ENCODE measurements around the gene SMIM38.
A peak's percentile ranks its signal among the peaks of the same experiment; 100 is the strongest.

Gene SMIM38

GRCh38 chr11:69164824-69165223, 9.1 kb downstream of the SMIM38 start:
- H3K4me3 ChIP-seq (ENCODE audit: control insufficient read depth, low read depth, low read length), result no peak overlapping the region
- TF ChIP-seq CTCF (conservative IDR thresholded peaks at IDR 0.05; ENCODE audit: control insufficient read depth, insufficient read depth, low read depth, low read length), result no peak
- no peak for DNase-seq (ENCODE audit: low read depth)

GRCh38 chr11:69165775-69166174, 10.0 kb downstream of the SMIM38 start:
- no peak for DNase-seq (ENCODE audit: low read depth)
- no peak overlapping the region for H3K4me3 ChIP-seq (ENCODE audit: control insufficient read depth, low read depth, low read length)
- no peak for TF ChIP-seq CTCF (conservative IDR thresholded peaks at IDR 0.05; ENCODE audit: control insufficient read depth, insufficient read depth, low read depth, low read length)

- H3K4me3 ChIP-seq (ENCODE audit: control insufficient read depth, low read depth, low read length), result no peak overlapping the region
- DNase-seq (ENCODE audit: low read depth), result peak; percentile 75
- TF ChIP-seq CTCF (conservative IDR thresholded peaks at IDR 0.05; ENCODE audit: control insufficient read depth, insufficient read depth, low read depth, low read length), result peak; percentile 21
Observed at GRCh38 chr11:69166218-69167115, 10.7 kb downstream of the SMIM38 start.

- DNase-seq (ENCODE audit: low read depth), result no peak
- no peak overlapping the region for H3K4me3 ChIP-seq (ENCODE audit: control insufficient read depth, low read depth, low read length)
- TF ChIP-seq CTCF (conservative IDR thresholded peaks at IDR 0.05; ENCODE audit: control insufficient read depth, insufficient read depth, low read depth, low read length), result no peak
Observed at GRCh38 chr11:69167130-69167915, 11.6 kb downstream of the SMIM38 start.

GRCh38 chr11:69167916-69168691, 12.4 kb downstream of the SMIM38 start:
- no peak for TF ChIP-seq CTCF (conservative IDR thresholded peaks at IDR 0.05; ENCODE audit: control insufficient read depth, insufficient read depth, low read depth, low read length)
- no peak overlapping the region for H3K4me3 ChIP-seq (ENCODE audit: control insufficient read depth, low read depth, low read length)
- DNase-seq (ENCODE audit: low read depth), result peak; percentile 6

GRCh38 chr11:69169479-69169878, 13.7 kb downstream of the SMIM38 start:
- H3K4me3 ChIP-seq (ENCODE audit: control insufficient read depth, low read depth, low read length), result no peak overlapping the region
- no peak for TF ChIP-seq CTCF (conservative IDR thresholded peaks at IDR 0.05; ENCODE audit: control insufficient read depth, insufficient read depth, low read depth, low read length)

More at GRCh38 chr11:69169479-69169878, 13.7 kb downstream of the SMIM38 start:
- no peak for DNase-seq (ENCODE audit: low read depth)
